CD14-positive monocyte (primary cell): ENCODE results near the gene MAMDC2. TPM values are rescaled to one million over a fixed set of nuclear protein-coding genes. Genes with fewer than 3 reads are reported as not detected.

Source experiments
- DNase-seq, 3 donors: peaks; one replicate each; pipeline ENCODE4 v3.0.0-alpha.2; 2011 to 2022
- H2AFZ ChIP-seq: 2 replicates; pipeline ENCODE4 v1.6.0; 2012; ENCODE audit warnings: mild to moderate bottlenecking, low read depth, low read length, inconsistent platforms; ENCODE audit not compliant: insufficient read depth, poor library complexity, severe bottlenecking
- H3K27ac ChIP-seq, 2 donors: 1 replicate in 1 of 2; 2 replicates in 1 of 2; pipeline ENCODE4 v1.5.1; 2012 to 2013; ENCODE audit warnings: low read length in 2 of 2, control low read depth in 1 of 2, inconsistent platforms in 1 of 2, low read depth in 1 of 2, mild to moderate bottlenecking in 1 of 2
- H3K27me3 ChIP-seq, 2 donors: one replicate each; pipeline versions ENCODE4 v1.6.0 to v1.6.1; 2011 to 2013; ENCODE audit warnings: low read length in 2 of 2; ENCODE audit not compliant: control insufficient read depth in 2 of 2, insufficient read depth in 2 of 2
- H3K36me3 ChIP-seq, 2 donors: replicated peaks in 1 of 2; 1 replicate in 1 of 2; 2 replicates in 1 of 2; pipeline versions ENCODE4 v1.5.1 to v1.6.1; 2012 to 2013; ENCODE audit warnings: low read length in 2 of 2, control low read depth in 1 of 2, inconsistent platforms in 1 of 2, mild to moderate bottlenecking in 1 of 2; ENCODE audit not compliant: insufficient read depth in 2 of 2, control insufficient read depth in 1 of 2
- H3K4me1 ChIP-seq, 2 donors: 1 replicate in 1 of 2; 2 replicates in 1 of 2; pipeline versions ENCODE4 v1.5.1 to v1.6.1; 2012 to 2013; ENCODE audit warnings: low read length in 2 of 2, control low read depth in 1 of 2, inconsistent platforms in 1 of 2, mild to moderate bottlenecking in 1 of 2, moderate library complexity in 1 of 2; ENCODE audit not compliant: insufficient read depth in 2 of 2, control insufficient read depth in 1 of 2
- H3K4me2 ChIP-seq: replicated peaks from 2 replicates; pipeline ENCODE3; 2012; ENCODE audit warnings: low read length, moderate library complexity, mild to moderate bottlenecking; ENCODE audit not compliant: poor library complexity, severe bottlenecking; ENCODE audit errors: extremely low read depth
- H3K4me3 ChIP-seq, 3 experiments: fragments of 200-600 bp in 1 of 3; sonication (generic) in 1 of 3; replicated peaks in 1 of 3; 1 replicate in 2 of 3; 2 replicates in 1 of 3; pipeline ENCODE4 v1.5.1; 2011 to 2013; ENCODE audit warnings: low read length in 3 of 3, mild to moderate bottlenecking in 3 of 3, control low read depth in 2 of 3, low read depth in 2 of 3, inconsistent platforms in 1 of 3, moderate library complexity in 1 of 3
- H3K79me2 ChIP-seq: 2 replicates; pipeline ENCODE4 v1.6.0; 2012; ENCODE audit warnings: mild to moderate bottlenecking, control low read depth, inconsistent platforms, low read length, moderate library complexity; ENCODE audit not compliant: insufficient read depth
- H3K9ac ChIP-seq: 2 replicates; pipeline ENCODE4 v1.6.0; 2017; ENCODE audit warnings: low read length, mild to moderate bottlenecking; ENCODE audit not compliant: insufficient read depth, poor library complexity, severe bottlenecking
- H3K9me3 ChIP-seq, 2 donors: replicated peaks in 1 of 2; 1 replicate in 1 of 2; 2 replicates in 1 of 2; pipeline versions ENCODE4 v1.5.1 to v1.6.1; 2012 to 2013; ENCODE audit warnings: low read length in 2 of 2, control low read depth in 1 of 2; ENCODE audit not compliant: control insufficient read depth in 1 of 2, insufficient read depth in 1 of 2
- H4K20me1 ChIP-seq: 2 replicates; pipeline ENCODE4 v1.6.0; 2012; ENCODE audit warnings: mild to moderate bottlenecking, low read length, control low read depth, moderate library complexity; ENCODE audit not compliant: insufficient read depth
- H3K27ac Mint-ChIP-seq, 7 donors: one replicate each; pipeline ENCODE4 v1.8.0; 2020; ENCODE audit warnings: mild to moderate bottlenecking in 7 of 7, mixed read lengths in 7 of 7, moderate library complexity in 6 of 7, inconsistent platforms in 2 of 7
- H3K27me3 Mint-ChIP-seq, 3 donors: one replicate each; pipeline ENCODE4 v1.8.0; 2021 to 2022; ENCODE audit warnings: low read depth in 3 of 3, mild to moderate bottlenecking in 3 of 3, mixed read lengths in 3 of 3, moderate library complexity in 3 of 3, inconsistent platforms in 1 of 3
- H3K36me3 Mint-ChIP-seq, 2 donors: one replicate each; pipeline ENCODE4 v1.8.0; 2020; ENCODE audit warnings: mixed read lengths in 2 of 2, inconsistent platforms in 1 of 2, mild to moderate bottlenecking in 1 of 2
- H3K4me1 Mint-ChIP-seq: one replicate; pipeline ENCODE4 v1.8.0; 2020; ENCODE audit warnings: mild to moderate bottlenecking, mixed read lengths
- H3K4me3 Mint-ChIP-seq, 2 donors: one replicate each; pipeline ENCODE4 v1.8.0; 2020; ENCODE audit warnings: mild to moderate bottlenecking in 2 of 2, mixed read lengths in 2 of 2, moderate library complexity in 1 of 2
- H3K9me3 Mint-ChIP-seq, 7 donors: one replicate each; pipeline ENCODE4 v1.8.0; 2020 to 2022; ENCODE audit warnings: mixed read lengths in 7 of 7, mild to moderate bottlenecking in 6 of 7, moderate library complexity in 6 of 7, inconsistent platforms in 2 of 7
- CTCF ChIP-seq: fragments of 200-600 bp; IDR thresholded peaks from one replicate; pipeline ENCODE4 v1.8.0; 2022; ENCODE audit warnings: antibody characterized with exemption, mild to moderate bottlenecking
- WGBS: methylation state at CpG from one replicate; pipeline ENCODE4 v1.1.5; 2013; ENCODE audit warnings: missing lambda C conversion rate; ENCODE audit not compliant: insufficient coverage; 5-methylcytosine and 5-hydroxymethylcytosine counted together
- intact Hi-C, 2 donors: fragments of 100-400 bp; cut with micrococcal nuclease; formaldehyde crosslinking; loops; one replicate each; pipeline versions ENCODE4 v1.15.0 to v1.15.1; 2023
- polyA plus RNA-seq, 3 donors: library from polyadenylated mRNA; depleted of rRNA in 1 of 3; unstranded in 2 of 3; stranded (reverse) in 1 of 3; fragments of 300-500 nt in 2 of 3; fragments of >200 nt in 1 of 3; fragmentation: Illumina TruSeq in 2 of 3; gene quantifications; 1 replicate in 2 of 3; 2 replicates in 1 of 3; pipeline ENCODE4 v1.2.3, GENCODE V29; 2012 to 2021

MAMDC2 gene
- polyA plus RNA-seq, 3 donors, result 0.05 to 0.09 TPM; not detected in 1

- H3K27me3 Mint-ChIP-seq, result no peaks in the 10 kb centered on the region
- no CpG with 5 or more reads among the region's 2 CpGs for WGBS
- no peak overlapping the region for H3K4me3 Mint-ChIP-seq
- intact Hi-C loops, result loop anchor here in 1 of 2 donors (10.0 kb wide), 1 partner anchor 64 kb away; no protein-coding TSS in a partner anchor
- no peaks in the 10 kb centered on the region for H3K36me3 Mint-ChIP-seq
- no peaks in the 10 kb centered on the region for H3K4me1 Mint-ChIP-seq
- Histone ChIP-seq H3K27me3 (no peaks in the 10 kb centered on the region), H3K36me3 (no peaks in the 10 kb centered on the region), H3K9ac (no peak overlapping the region), H3K9me3 (no peaks in the 10 kb centered on the region), H3K79me2 (no peaks in the 10 kb centered on the region), H2AFZ (no peak overlapping the region), H3K4me3 (no peak overlapping the region), H4K20me1 (no peaks in the 10 kb centered on the region), H3K27ac (no peak overlapping the region), H3K4me2 (no peak overlapping the region), H3K4me1 (no peaks in the 10 kb centered on the region)
- H3K9me3 Mint-ChIP-seq, result peaks cover 0 to 2% (median 0%) of the 10 kb centered on the region in 7 donors
- H3K27ac Mint-ChIP-seq, result no peak overlapping the region
- TF ChIP-seq CTCF, result no peak
- no peak for DNase-seq
Measured at GRCh38 chr9:70228611-70229010, 185.0 kb downstream of the MAMDC2 start.

- Histone ChIP-seq H3K4me2 (no peak overlapping the region), H3K79me2 (no peaks in the 10 kb centered on the region), H3K27ac (no peak overlapping the region), H3K27me3 (no peaks in the 10 kb centered on the region), H4K20me1 (no peaks in the 10 kb centered on the region), H3K36me3 (no peaks in the 10 kb centered on the region), H3K9me3 (no peaks in the 10 kb centered on the region), H3K9ac (no peak overlapping the region), H2AFZ (no peak overlapping the region), H3K4me3 (no peak overlapping the region), H3K4me1 (no peaks in the 10 kb centered on the region)
- Mint-ChIP-seq H3K36me3 (no peaks in the 10 kb centered on the region), H3K4me3 (no peak overlapping the region), H3K9me3 (peaks cover 0 to 2% (median 2%) of the 10 kb centered on the region in 7 donors), H3K4me1 (no peaks in the 10 kb centered on the region), H3K27ac (no peak overlapping the region), H3K27me3 (no peaks in the 10 kb centered on the region)
- TF ChIP-seq CTCF, result no peak
- DNase-seq, result no peak
- intact Hi-C loops, result loop anchor here in 1 of 2 donors (10.0 kb wide), 1 partner anchor 64 kb away; no protein-coding TSS in a partner anchor
- 95% methylated on average over 4 of the region's 4 CpGs for WGBS
Measured at GRCh38 chr9:70229026-70229425, 185.4 kb downstream of the MAMDC2 start.
